ENCODE data around the gene NCOA7. TPM values are rescaled to one million over a fixed set of nuclear protein-coding genes. Genes with fewer than 3 reads are reported as not detected.

The NCOA7 gene
- total and polyA plus RNA-seq, 7 experiments from 2014 or later: 12.8 to 55.6 (median 31.9) TPM

DNA sequence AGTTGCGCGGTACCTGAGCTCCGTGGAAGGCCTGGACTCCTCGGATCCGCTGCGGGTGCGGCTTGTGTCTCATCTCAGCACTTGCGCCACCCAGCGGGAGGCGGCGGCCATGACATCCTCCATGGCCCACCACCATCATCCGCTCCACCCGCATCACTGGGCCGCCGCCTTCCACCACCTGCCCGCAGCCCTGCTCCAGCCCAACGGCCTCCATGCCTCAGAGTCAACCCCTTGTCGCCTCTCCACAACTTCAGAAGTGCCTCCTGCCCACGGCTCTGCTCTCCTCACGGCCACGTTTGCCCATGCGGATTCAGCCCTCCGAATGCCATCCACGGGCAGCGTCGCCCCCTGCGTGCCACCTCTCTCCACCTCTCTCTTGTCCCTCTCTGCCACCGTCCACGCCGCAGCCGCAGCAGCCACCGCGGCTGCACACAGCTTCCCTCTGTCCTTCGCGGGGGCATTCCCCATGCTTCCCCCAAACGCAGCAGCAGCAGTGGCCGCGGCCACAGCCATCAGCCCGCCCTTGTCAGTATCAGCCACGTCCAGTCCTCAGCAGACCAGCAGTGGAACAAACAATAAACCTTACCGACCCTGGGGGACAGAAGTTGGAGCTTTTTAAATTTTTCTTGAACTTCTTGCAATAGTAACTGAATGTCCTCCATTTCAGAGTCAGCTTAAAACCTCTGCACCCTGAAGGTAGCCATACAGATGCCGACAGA is 31.4 kb upstream of the NCOA7 start:
- Histone ChIP-seq H3K27ac (ENCODE audit: low read depth, low read length) (no peak overlapping the region), H3K27me3 (ENCODE audit: control insufficient read depth in 2 of 2, insufficient read depth in 2 of 2, low read length in 2 of 2) (peaks cover 0 to 3% of the 10 kb centered on the region in 2 donors), H3K4me1 (ENCODE audit: control insufficient read depth in 2 of 2, insufficient read depth in 2 of 2, low read length in 2 of 2) (no peaks in the 10 kb centered on the region), H3K9me3 (ENCODE audit: control insufficient read depth in 2 of 3, low read length in 3 of 3) (no peaks in the 10 kb centered on the region), H3K4me3 (ENCODE audit: low read length) (no peak overlapping the region), H3K36me3 (ENCODE audit: control insufficient read depth in 2 of 3, insufficient read depth in 3 of 3, low read length in 3 of 3) (no peaks in the 10 kb centered on the region)
- no peak for DNase-seq
- CTCF ChIA-PET: no interaction called here
- intact Hi-C loops (cut with micrococcal nuclease): no loop called here
- H3K4me3 Mint-ChIP-seq: no peak overlapping the region
- H3K27ac Mint-ChIP-seq: no peak overlapping the region
- H3K9me3 Mint-ChIP-seq: peaks cover 0 to 6% (median 0%) of the 10 kb centered on the region in 11 donors
- no peak for ATAC-seq
- H3K36me3 Mint-ChIP-seq: peaks cover 0 to 5% (median 0%) of the 10 kb centered on the region in 5 donors
- H3K4me1 Mint-ChIP-seq: peaks cover 0 to 5% (median 3%) of the 10 kb centered on the region in 7 donors
- H3K27me3 Mint-ChIP-seq: peaks cover 12 to 70% (median 27%) of the 10 kb centered on the region in 5 donors
- POLR2A ChIA-PET: no interaction called here

DNA sequence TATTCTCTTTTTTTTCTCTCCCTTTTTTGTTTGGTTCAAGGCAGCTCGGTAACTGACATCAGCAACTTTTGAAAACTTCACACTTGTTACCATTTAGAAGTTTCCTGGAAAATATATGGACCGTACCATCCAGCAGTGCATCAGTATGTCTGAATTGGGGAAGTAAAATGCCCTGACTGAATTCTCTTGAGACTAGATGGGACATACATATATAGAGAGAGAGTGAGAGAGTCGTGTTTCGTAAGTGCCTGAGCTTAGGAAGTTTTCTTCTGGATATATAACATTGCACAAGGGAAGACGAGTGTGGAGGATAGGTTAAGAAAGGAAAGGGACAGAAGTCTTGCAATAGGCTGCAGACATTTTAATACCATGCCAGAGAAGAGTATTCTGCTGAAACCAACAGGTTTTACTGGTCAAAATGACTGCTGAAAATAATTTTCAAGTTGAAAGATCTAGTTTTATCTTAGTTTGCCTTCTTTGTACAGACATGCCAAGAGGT is 30.8 kb upstream of the NCOA7 start:
- no peak for ATAC-seq
- H3K36me3 ChIP-seq (ENCODE audit: control insufficient read depth in 2 of 3, insufficient read depth in 3 of 3, low read length in 3 of 3): no peaks in the 10 kb centered on the region
- ChIA-PET POLR2A (interaction anchor here (1.2 kb wide), 1 partner anchor 12 kb away, joined by 3 read pairs; no protein-coding TSS in a partner anchor), CTCF (no interaction called here)
- H3K27ac ChIP-seq (ENCODE audit: low read depth, low read length): no peak overlapping the region
- H3K4me3 Mint-ChIP-seq: no peak overlapping the region
- H3K27ac Mint-ChIP-seq: no peak overlapping the region
- H3K4me3 ChIP-seq (ENCODE audit: low read length): no peak overlapping the region
- intact Hi-C loops (cut with micrococcal nuclease): no loop called here
- H3K36me3 Mint-ChIP-seq: peaks cover 0 to 5% (median 0%) of the 10 kb centered on the region in 5 donors
- H3K9me3 ChIP-seq (ENCODE audit: control insufficient read depth in 2 of 3, low read length in 3 of 3): no peaks in the 10 kb centered on the region
- H3K9me3 Mint-ChIP-seq: peaks cover 0 to 6% (median 0%) of the 10 kb centered on the region in 11 donors
- peaks cover 0 to 5% (median 4%) of the 10 kb centered on the region in 7 donors for H3K4me1 Mint-ChIP-seq
- H3K4me1 ChIP-seq (ENCODE audit: control insufficient read depth in 2 of 2, insufficient read depth in 2 of 2, low read length in 2 of 2): no peaks in the 10 kb centered on the region
- DNase-seq: no peak
- H3K27me3 ChIP-seq (ENCODE audit: control insufficient read depth in 2 of 2, insufficient read depth in 2 of 2, low read length in 2 of 2): peaks cover 0 to 3% of the 10 kb centered on the region in 2 donors
- H3K27me3 Mint-ChIP-seq: peaks cover 13 to 70% (median 24%) of the 10 kb centered on the region in 5 donors

DNA sequence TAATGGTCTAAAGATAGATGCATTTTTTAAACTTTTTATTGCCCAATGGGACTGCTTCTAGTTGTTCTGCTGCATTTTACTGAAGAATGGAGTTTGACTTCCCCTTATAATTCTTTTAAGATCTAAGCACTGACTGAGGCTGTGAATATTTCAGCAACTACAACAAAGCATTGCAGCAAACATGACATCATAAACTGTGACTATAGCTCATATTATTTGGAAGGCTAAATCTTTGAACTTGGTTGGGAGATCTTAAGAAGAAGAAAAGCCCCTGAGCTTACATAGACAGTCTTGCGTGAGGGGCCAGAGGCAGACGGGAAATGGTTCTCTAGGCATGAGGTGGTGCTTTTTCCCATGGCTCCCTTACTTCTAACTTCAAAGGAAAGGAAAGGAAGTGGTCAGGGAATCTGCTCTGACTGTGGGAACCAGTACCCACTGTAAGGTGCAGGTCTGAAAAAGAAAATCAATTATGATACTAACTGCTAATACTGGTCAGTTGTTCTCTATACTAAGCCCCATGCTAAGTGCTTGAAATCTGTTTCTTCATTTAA is 26.6 kb upstream of the NCOA7 start:
- ChIA-PET POLR2A (no interaction called here), CTCF (interaction anchor here (0.8 to 2.6 kb wide), 3 partner anchors 7 to 452 kb away, joined by 4 to 6 read pairs (median 5); no protein-coding TSS in a partner anchor)
- H3K9me3 ChIP-seq (ENCODE audit: control insufficient read depth in 2 of 3, low read length in 3 of 3): no peaks in the 10 kb centered on the region
- Mint-ChIP-seq H3K9me3 (peaks cover 0 to 6% (median 0%) of the 10 kb centered on the region in 11 donors), H3K27me3 (peaks cover 27 to 71% (median 27%) of the 10 kb centered on the region in 5 donors), H3K4me3 (no peak overlapping the region), H3K4me1 (peaks cover 0 to 5% (median 4%) of the 10 kb centered on the region in 7 donors), H3K27ac (peak overlapping the region in 1 of 9 donors; percentile 1), H3K36me3 (peaks cover 0 to 4% (median 0%) of the 10 kb centered on the region in 5 donors)
- DNase-seq (no peak), ATAC-seq (no peak)
- intact Hi-C loops (cut with micrococcal nuclease): no loop called here
- no peaks in the 10 kb centered on the region for H3K36me3 ChIP-seq (ENCODE audit: control insufficient read depth in 2 of 3, insufficient read depth in 3 of 3, low read length in 3 of 3)
- no peak overlapping the region for H3K4me3 ChIP-seq (ENCODE audit: low read length)
- no peaks in the 10 kb centered on the region for H3K4me1 ChIP-seq (ENCODE audit: control insufficient read depth in 2 of 2, insufficient read depth in 2 of 2, low read length in 2 of 2)
- H3K27me3 ChIP-seq (ENCODE audit: control insufficient read depth in 2 of 2, insufficient read depth in 2 of 2, low read length in 2 of 2): no peaks in the 10 kb centered on the region
- no peak overlapping the region for H3K27ac ChIP-seq (ENCODE audit: low read depth, low read length)

DNA sequence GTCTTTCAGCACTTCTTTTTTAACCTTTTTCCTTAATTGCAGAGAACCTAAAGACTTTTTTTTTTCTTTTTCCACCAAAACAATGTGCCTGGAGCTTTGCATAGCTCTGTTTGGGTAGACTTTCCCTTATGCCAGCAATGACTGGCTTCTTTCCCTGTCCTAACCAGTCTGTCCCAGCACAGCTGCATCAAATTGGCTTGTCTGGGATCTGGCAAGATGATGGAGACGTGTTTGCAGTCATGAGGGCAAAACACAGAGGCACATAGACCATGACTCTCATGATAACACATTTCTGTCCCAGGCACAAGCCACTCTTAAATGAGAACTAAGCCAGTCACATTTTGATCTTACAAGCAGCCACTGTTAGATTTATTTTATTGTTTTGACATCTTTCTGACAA is 24.8 kb upstream of the NCOA7 start:
- Mint-ChIP-seq H3K27me3 (peaks cover 16 to 59% (median 27%) of the 10 kb centered on the region in 5 donors), H3K4me1 (peaks cover 0 to 5% (median 4%) of the 10 kb centered on the region in 7 donors), H3K9me3 (peaks cover 0 to 6% (median 0%) of the 10 kb centered on the region in 11 donors), H3K36me3 (peaks cover 0 to 4% (median 0%) of the 10 kb centered on the region in 5 donors), H3K27ac (no peak overlapping the region), H3K4me3 (no peak overlapping the region)
- POLR2A ChIA-PET: interaction anchor here (0.6 kb wide), 2 partner anchors 16 to 466 kb away, joined by 3 to 5 read pairs; no protein-coding TSS in a partner anchor
- no peak overlapping the region for H3K27ac ChIP-seq (ENCODE audit: low read depth, low read length)
- H3K9me3 ChIP-seq (ENCODE audit: control insufficient read depth in 2 of 3, low read length in 3 of 3): no peaks in the 10 kb centered on the region
- CTCF ChIA-PET: interaction anchor here (2.3 to 2.6 kb wide), 2 partner anchors 9 to 452 kb away, joined by 6 read pairs; no protein-coding TSS in a partner anchor
- H3K36me3 ChIP-seq (ENCODE audit: control insufficient read depth in 2 of 3, insufficient read depth in 3 of 3, low read length in 3 of 3): no peaks in the 10 kb centered on the region
- H3K4me1 ChIP-seq (ENCODE audit: control insufficient read depth in 2 of 2, insufficient read depth in 2 of 2, low read length in 2 of 2): no peaks in the 10 kb centered on the region
- H3K27me3 ChIP-seq (ENCODE audit: control insufficient read depth in 2 of 2, insufficient read depth in 2 of 2, low read length in 2 of 2): no peaks in the 10 kb centered on the region
- DNase-seq (no peak), ATAC-seq (no peak)
- no peak overlapping the region for H3K4me3 ChIP-seq (ENCODE audit: low read length)
- intact Hi-C loops (cut with micrococcal nuclease): no loop called here

DNA sequence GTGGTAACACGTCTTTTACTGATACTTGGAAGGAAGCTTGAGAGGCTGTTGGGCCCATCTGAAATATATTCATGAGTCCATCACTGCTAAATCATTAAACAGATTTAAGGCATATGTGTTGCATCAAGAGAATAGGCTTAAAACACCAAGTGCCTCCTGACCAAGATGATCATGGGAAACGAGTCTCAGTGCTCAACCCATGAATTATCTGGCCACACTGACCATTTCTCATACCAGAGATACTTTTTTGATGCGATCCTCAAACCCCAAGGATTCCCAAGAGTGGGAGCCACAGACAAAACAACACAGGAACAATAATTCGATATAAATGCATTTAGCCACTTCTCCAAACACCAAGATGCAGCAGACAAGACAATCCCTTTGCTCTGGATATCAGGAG is 24.1 kb upstream of the NCOA7 start:
- Mint-ChIP-seq H3K4me1 (peaks cover 0 to 5% (median 4%) of the 10 kb centered on the region in 7 donors), H3K27me3 (peaks cover 13 to 53% (median 27%) of the 10 kb centered on the region in 5 donors), H3K9me3 (peaks cover 0 to 2% (median 0%) of the 10 kb centered on the region in 11 donors), H3K4me3 (no peak overlapping the region), H3K27ac (no peak overlapping the region), H3K36me3 (peaks cover 0 to 1% (median 0%) of the 10 kb centered on the region in 5 donors)
- CTCF ChIA-PET: interaction anchor here (0.8 to 2.6 kb wide), 3 partner anchors 10 to 453 kb away, joined by 3 to 6 read pairs (median 6); no protein-coding TSS in a partner anchor
- POLR2A ChIA-PET: no interaction called here
- no peaks in the 10 kb centered on the region for H3K9me3 ChIP-seq (ENCODE audit: control insufficient read depth in 2 of 3, low read length in 3 of 3)
- no peaks in the 10 kb centered on the region for H3K36me3 ChIP-seq (ENCODE audit: control insufficient read depth in 2 of 3, insufficient read depth in 3 of 3, low read length in 3 of 3)
- intact Hi-C loops (cut with micrococcal nuclease): no loop called here
- ATAC-seq: no peak
- H3K27ac ChIP-seq (ENCODE audit: low read depth, low read length): no peak overlapping the region
- no peak for DNase-seq
- no peak overlapping the region for H3K4me3 ChIP-seq (ENCODE audit: low read length)
- no peaks in the 10 kb centered on the region for H3K27me3 ChIP-seq (ENCODE audit: control insufficient read depth in 2 of 2, insufficient read depth in 2 of 2, low read length in 2 of 2)
- no peaks in the 10 kb centered on the region for H3K4me1 ChIP-seq (ENCODE audit: control insufficient read depth in 2 of 2, insufficient read depth in 2 of 2, low read length in 2 of 2)

DNA sequence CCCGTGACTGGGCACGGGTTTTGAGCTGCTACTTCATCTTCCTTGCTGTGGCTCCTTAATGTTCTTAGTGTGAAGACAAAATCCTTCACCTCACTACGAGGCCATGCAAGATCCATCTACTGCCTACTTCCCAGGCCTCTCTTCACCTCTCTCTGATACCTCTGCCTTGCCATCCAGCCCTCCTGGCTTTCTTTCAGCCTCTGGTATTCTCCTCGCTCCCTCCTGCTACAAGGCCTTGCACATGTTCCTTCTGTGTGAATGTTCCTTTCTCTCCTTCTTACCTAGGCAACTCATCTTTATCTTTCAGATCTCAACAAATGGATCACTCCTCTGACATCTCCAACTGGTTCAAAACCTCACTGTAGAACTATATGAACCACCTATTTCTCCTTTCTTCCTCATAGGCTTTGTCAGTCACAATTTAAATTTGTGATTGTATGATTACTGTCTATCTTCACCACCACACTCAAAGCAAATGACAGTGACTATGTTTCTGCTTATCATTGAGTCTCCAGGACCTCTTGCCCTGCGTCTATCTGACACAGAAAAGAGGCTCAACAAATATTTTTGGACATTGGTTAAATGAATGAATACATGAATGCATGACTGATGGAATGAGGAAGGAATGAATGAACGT is 21.5 kb upstream of the NCOA7 start:
- CTCF ChIA-PET: interaction anchor here (0.9 to 1.0 kb wide), 2 partner anchors 12 to 455 kb away, joined by 3 to 4 read pairs; no protein-coding TSS in a partner anchor

More for the DNA sequence above, 21.5 kb upstream of the NCOA7 start:
- no peaks in the 10 kb centered on the region for H3K9me3 Mint-ChIP-seq
- no peak for DNase-seq
- H3K27ac ChIP-seq (ENCODE audit: low read depth, low read length): no peak overlapping the region
- no peaks in the 10 kb centered on the region for H3K36me3 ChIP-seq (ENCODE audit: control insufficient read depth in 2 of 3, insufficient read depth in 3 of 3, low read length in 3 of 3)
- H3K4me3 Mint-ChIP-seq: no peak overlapping the region
- POLR2A ChIA-PET: no interaction called here
- no peaks in the 10 kb centered on the region for H3K27me3 ChIP-seq (ENCODE audit: control insufficient read depth in 2 of 2, insufficient read depth in 2 of 2, low read length in 2 of 2)
- H3K4me3 ChIP-seq (ENCODE audit: low read length): no peak overlapping the region
- no peaks in the 10 kb centered on the region for H3K9me3 ChIP-seq (ENCODE audit: control insufficient read depth in 2 of 3, low read length in 3 of 3)
- no peaks in the 10 kb centered on the region for H3K4me1 ChIP-seq (ENCODE audit: control insufficient read depth in 2 of 2, insufficient read depth in 2 of 2, low read length in 2 of 2)
- H3K36me3 Mint-ChIP-seq: no peaks in the 10 kb centered on the region
- H3K27me3 Mint-ChIP-seq: peaks cover 7 to 48% (median 24%) of the 10 kb centered on the region in 5 donors
- no peak overlapping the region for H3K27ac Mint-ChIP-seq
- intact Hi-C loops (cut with micrococcal nuclease): loop anchor here (1.0 to 2.0 kb wide), 6 partner anchors 205 to 616 kb away; partner anchors contain the start of gene TPD52L1 (in 2 of the 2)
- peaks cover 0 to 4% (median 1%) of the 10 kb centered on the region in 7 donors for H3K4me1 Mint-ChIP-seq
- no peak for ATAC-seq
